T-helper 2 cell treated with Interferon-gamma antibody and Interleukin-4, amounts not matched to agents 100 ng/mL and 5 ng/mL, for 36 hours (primary cell): ENCODE measurements around the gene SLC35B1. TPM values are rescaled to one million over a fixed set of nuclear protein-coding genes. Genes with fewer than 3 reads are reported as not detected.
"Not testable (repeated sequence)": the region's sequence is repeated elsewhere in the genome, so short reads cannot be mapped to it uniquely, and the experiment has no call there.

Experiments
- intact Hi-C: fragments of 100-400 bp; cut with micrococcal nuclease; formaldehyde crosslinking; loops from one replicate; pipeline ENCODE4 v1.15.1; 2023
- total RNA-seq: library from RNA; stranded (reverse); gene quantifications from 2 replicates; pipeline ENCODE4 v1.2.3, GENCODE V29; 2022

Gene SLC35B1
- total RNA-seq, 1 donor from 2014 or later = 80.8 TPM

GRCh38 chr17:49738456-49739163 is 30.8 kb upstream of the SLC35B1 start:
- intact Hi-C loops = loop anchor here (1.0 kb wide), 5 partner anchors 10 to 60 kb away; partner anchors contain the start of genes FAM117A, KAT7 and SPOP

GRCh38 chr17:49734515-49735490 is 27.0 kb upstream of the SLC35B1 start:
- intact Hi-C loops = no loop called here

- intact Hi-C loops = no loop called here
Observed at GRCh38 chr17:49731435-49731831, 23.7 kb upstream of the SLC35B1 start.

GRCh38 chr17:49730785-49731434 is 23.1 kb upstream of the SLC35B1 start:
- intact Hi-C loops = no loop called here

- intact Hi-C loops = no loop called here
Observed at GRCh38 chr17:49730078-49730784, 22.5 kb upstream of the SLC35B1 start.

GRCh38 chr17:49729069-49729468 is 21.3 kb upstream of the SLC35B1 start:
- intact Hi-C loops = no loop called here

GRCh38 chr17:49728425-49728824 is 20.7 kb upstream of the SLC35B1 start:
- intact Hi-C loops = no loop called here

GRCh38 chr17:49727380-49727779 is 19.6 kb upstream of the SLC35B1 start:
- intact Hi-C loops = no loop called here

- intact Hi-C loops = no loop called here
Observed at GRCh38 chr17:49725452-49726130, 17.8 kb upstream of the SLC35B1 start.

GRCh38 chr17:49724552-49724951 is 16.8 kb upstream of the SLC35B1 start:
- intact Hi-C loops = not testable (repeated sequence)

GRCh38 chr17:49723423-49723822 is 15.7 kb upstream of the SLC35B1 start:
- intact Hi-C loops = no loop called here

GRCh38 chr17:49722066-49722465 is 14.3 kb upstream of the SLC35B1 start:
- intact Hi-C loops = no loop called here

GRCh38 chr17:49717371-49717861 is 9.7 kb upstream of the SLC35B1 start:
- intact Hi-C loops = no loop called here

- intact Hi-C loops = no loop called here
Observed at GRCh38 chr17:49716668-49717364, 9.1 kb upstream of the SLC35B1 start.

GRCh38 chr17:49715717-49716279 is 8.0 kb upstream of the SLC35B1 start:
- intact Hi-C loops = no loop called here

GRCh38 chr17:49715216-49715615 is 7.5 kb upstream of the SLC35B1 start:
- intact Hi-C loops = no loop called here

- intact Hi-C loops = loop anchor here (1.0 to 10.0 kb wide), 9 partner anchors 31 to 294 kb away; partner anchors contain the start of genes FAM117A, KAT7 and PHB1
Observed at GRCh38 chr17:49708515-49709183, 885 bp upstream of the SLC35B1 start.

- intact Hi-C loops = loop anchor here (5.0 to 10.0 kb wide), 2 partner anchors 145 to 292 kb away; partner anchors contain the start of gene PHB1
Observed at GRCh38 chr17:49707246-49707607, 537 bp downstream of the SLC35B1 start.

- intact Hi-C loops = loop anchor here (5.0 to 10.0 kb wide), 2 partner anchors 147 to 290 kb away; partner anchors contain the start of gene PHB1
Observed at GRCh38 chr17:49705254-49705653, 2.5 kb downstream of the SLC35B1 start.
